Mesenchymal stem cell (in vitro differentiated cells and primary cell): ENCODE results near the gene TRPC4AP.

Source experiments
- DNase-seq: peaks from one replicate; pipeline ENCODE4 v3.0.0-alpha.2; 2013
- H2AFZ ChIP-seq: one replicate; pipeline ENCODE4 v1.6.1; 2013; ENCODE audit warnings: low read depth, mild to moderate bottlenecking, control low read depth, inconsistent platforms, low read length, moderate library complexity
- H2AK5ac ChIP-seq: 2 replicates; pipeline ENCODE4 v1.6.1; 2013; ENCODE audit warnings: low read length, moderate library complexity, mild to moderate bottlenecking, inconsistent platforms; ENCODE audit not compliant: severe bottlenecking
- H2BK120ac ChIP-seq: one replicate; pipeline ENCODE4 v1.6.1; 2013; ENCODE audit warnings: low read depth, mild to moderate bottlenecking, inconsistent platforms, low read length, moderate library complexity
- H2BK12ac ChIP-seq, 2 experiments: one replicate each; pipeline ENCODE4 v1.6.1; 2013; ENCODE audit warnings: inconsistent platforms in 2 of 2, low read length in 2 of 2, mild to moderate bottlenecking in 2 of 2, moderate library complexity in 2 of 2, control low read depth in 1 of 2
- H2BK15ac ChIP-seq: one replicate; pipeline ENCODE4 v1.6.1; 2013; ENCODE audit warnings: mild to moderate bottlenecking, low read depth, inconsistent platforms; ENCODE audit not compliant: poor library complexity, severe bottlenecking
- H2BK5ac ChIP-seq: 2 replicates; pipeline ENCODE4 v1.6.1; 2013; ENCODE audit warnings: low read depth, mild to moderate bottlenecking, low read length, control low read depth, inconsistent platforms; ENCODE audit not compliant: poor library complexity, severe bottlenecking
- H3K14ac ChIP-seq, 2 experiments: one replicate each; pipeline ENCODE4 v1.6.1; 2013; ENCODE audit warnings: inconsistent platforms in 2 of 2, low read length in 2 of 2, control low read depth in 1 of 2, mild to moderate bottlenecking in 1 of 2, moderate library complexity in 1 of 2
- H3K18ac ChIP-seq, 2 experiments: one replicate each; pipeline ENCODE4 v1.6.1; 2013; ENCODE audit warnings: inconsistent platforms in 2 of 2, low read length in 2 of 2, control low read depth in 1 of 2, low read depth in 1 of 2, mild to moderate bottlenecking in 1 of 2
- H3K23ac ChIP-seq, 2 experiments: one replicate each; pipeline ENCODE4 v1.6.1; 2013; ENCODE audit warnings: inconsistent platforms in 2 of 2, low read length in 2 of 2, mild to moderate bottlenecking in 2 of 2, moderate library complexity in 2 of 2, control low read depth in 1 of 2
- H3K27ac ChIP-seq: 2 replicates; pipeline ENCODE4 v1.5.1; 2013; ENCODE audit warnings: mild to moderate bottlenecking, moderate library complexity, low read length, control low read depth, inconsistent platforms; ENCODE audit not compliant: poor library complexity, severe bottlenecking
- H3K27me3 ChIP-seq, 2 experiments: 2 replicates each; pipeline versions ENCODE4 v1.6.1 to v1.7.0; 2013; ENCODE audit warnings: low read length in 2 of 2, mild to moderate bottlenecking in 2 of 2, moderate library complexity in 2 of 2, control low read depth in 1 of 2, inconsistent platforms in 1 of 2; ENCODE audit not compliant: control insufficient read depth in 1 of 2, insufficient read depth in 1 of 2
- H3K36me3 ChIP-seq, 2 experiments: 2 replicates each; pipeline versions ENCODE4 v1.6.1 to v1.7.0; 2013; ENCODE audit warnings: low read length in 2 of 2, control low read depth in 1 of 2, inconsistent platforms in 1 of 2, low read depth in 1 of 2, mild to moderate bottlenecking in 1 of 2; ENCODE audit not compliant: insufficient read depth in 2 of 2, control insufficient read depth in 1 of 2
- H3K4ac ChIP-seq, 2 experiments: one replicate each; pipeline ENCODE4 v1.6.1; 2013; ENCODE audit warnings: inconsistent platforms in 2 of 2, low read length in 2 of 2, mild to moderate bottlenecking in 2 of 2, moderate library complexity in 2 of 2, control low read depth in 1 of 2, low read depth in 1 of 2
- H3K4me1 ChIP-seq: 2 replicates; pipeline ENCODE4 v1.6.1; 2013; ENCODE audit warnings: low read depth, low read length, control low read depth; ENCODE audit not compliant: control insufficient read depth, insufficient read depth
- H3K4me2 ChIP-seq: 2 replicates; pipeline ENCODE4 v1.6.1; 2013; ENCODE audit warnings: low read length, mild to moderate bottlenecking, inconsistent platforms; ENCODE audit not compliant: poor library complexity, severe bottlenecking
- H3K4me3 ChIP-seq, 2 experiments: 2 replicates each; pipeline versions ENCODE4 v1.5.1 to v1.7.0; 2013; ENCODE audit warnings: low read length in 2 of 2, mild to moderate bottlenecking in 2 of 2, control low read depth in 1 of 2, low read depth in 1 of 2; ENCODE audit not compliant: insufficient read depth in 1 of 2
- H3K79me1 ChIP-seq: replicated peaks from 2 replicates; pipeline ENCODE4 v1.6.1; 2013; ENCODE audit warnings: mild to moderate bottlenecking, control low read depth, low read length, inconsistent platforms; ENCODE audit not compliant: poor library complexity, severe bottlenecking
- H3K9ac ChIP-seq: 2 replicates; pipeline ENCODE4 v1.7.0; 2013; ENCODE audit warnings: mild to moderate bottlenecking, low read length, moderate library complexity
- H3K9me3 ChIP-seq: 2 replicates; pipeline ENCODE4 v1.7.0; 2013; ENCODE audit warnings: mild to moderate bottlenecking, low read length; ENCODE audit not compliant: control insufficient read depth
- H4K8ac ChIP-seq: one replicate; pipeline ENCODE4 v1.6.1; 2013; ENCODE audit warnings: inconsistent platforms, mild to moderate bottlenecking, low read length, moderate library complexity
- H4K91ac ChIP-seq: one replicate; pipeline ENCODE4 v1.6.1; 2013; ENCODE audit warnings: mild to moderate bottlenecking, low read length, inconsistent platforms
- WGBS: methylation state at CpG from one replicate; pipeline ENCODE4 v1.1.7; 2013; ENCODE audit warnings: mixed read lengths; 5-methylcytosine and 5-hydroxymethylcytosine counted together

The TRPC4AP gene

GRCh38 chr20:35040646-35041045 lies 52.0 kb downstream of the TRPC4AP start:
- 82% methylated on average over 4 of the region's 6 CpGs for WGBS
- Histone ChIP-seq H2BK120ac (no peak overlapping the region), H2BK15ac (peak overlapping the region; percentile 52), H3K4me3 (no peak overlapping the region), H2BK12ac (no peak overlapping the region), H3K18ac (no peak overlapping the region), H3K4me1 (no peaks in the 10 kb centered on the region), H2BK5ac (no peak overlapping the region), H3K27ac (no peak overlapping the region), H2AK5ac (no peak overlapping the region), H3K4me2 (no peak overlapping the region), H3K23ac (no peak overlapping the region), H3K27me3 (no peaks in the 10 kb centered on the region), H3K14ac (no peak overlapping the region), H3K9ac (no peak overlapping the region), H3K9me3 (no peaks in the 10 kb centered on the region), H4K91ac (no peak overlapping the region), H4K8ac (no peak overlapping the region), H3K79me1 (peaks cover 30% of the 10 kb centered on the region), H3K4ac (no peak overlapping the region), H2AFZ (no peak overlapping the region), H3K36me3 (peaks cover 30 to 83% of the 10 kb centered on the region in 2 experiments)
- no peak for DNase-seq

- Histone ChIP-seq H3K4ac (no peak overlapping the region), H3K27me3 (no peaks in the 10 kb centered on the region), H3K36me3 (peaks cover 27 to 85% of the 10 kb centered on the region in 2 experiments), H3K18ac (no peak overlapping the region), H4K8ac (no peak overlapping the region), H2BK15ac (no peak overlapping the region), H2BK5ac (no peak overlapping the region), H2BK12ac (no peak overlapping the region), H2AK5ac (no peak overlapping the region), H3K4me3 (no peak overlapping the region), H3K4me2 (no peak overlapping the region), H4K91ac (no peak overlapping the region), H3K23ac (no peak overlapping the region), H2AFZ (no peak overlapping the region), H3K9me3 (no peaks in the 10 kb centered on the region), H3K14ac (no peak overlapping the region), H3K9ac (no peak overlapping the region), H3K4me1 (no peaks in the 10 kb centered on the region), H3K27ac (no peak overlapping the region), H3K79me1 (peaks cover 30% of the 10 kb centered on the region), H2BK120ac (no peak overlapping the region)
- WGBS = 96% methylated on average over 8 of the region's 9 CpGs
- DNase-seq = no peak
Measured at GRCh38 chr20:35039846-35040489, 52.6 kb downstream of the TRPC4AP start.

GRCh38 chr20:35039146-35039545 lies 53.5 kb downstream of the TRPC4AP start:
- H4K8ac ChIP-seq = no peak overlapping the region
- no peak overlapping the region for H3K14ac ChIP-seq
- no peaks in the 10 kb centered on the region for H3K9me3 ChIP-seq
- H4K91ac ChIP-seq = no peak overlapping the region
- no peak overlapping the region for H2BK15ac ChIP-seq
- no peak overlapping the region for H3K23ac ChIP-seq
- H3K27me3 ChIP-seq = no peaks in the 10 kb centered on the region
- no peak overlapping the region for H3K4ac ChIP-seq
- H2BK5ac ChIP-seq = no peak overlapping the region
- peaks cover 32 to 85% of the 10 kb centered on the region in 2 experiments for H3K36me3 ChIP-seq
- WGBS = 96% methylated on average over 1 of the region's 1 CpG
- H3K9ac ChIP-seq = no peak overlapping the region
- no peak overlapping the region for H3K18ac ChIP-seq
- no peak overlapping the region for H2AK5ac ChIP-seq
- H2BK12ac ChIP-seq = no peak overlapping the region
- H3K4me3 ChIP-seq = no peak overlapping the region
- no peaks in the 10 kb centered on the region for H3K4me1 ChIP-seq
- H2BK120ac ChIP-seq = no peak overlapping the region
- peaks cover 34% of the 10 kb centered on the region for H3K79me1 ChIP-seq
- peak overlapping the region; percentile 37 for H3K27ac ChIP-seq
- no peak for DNase-seq
- H3K4me2 ChIP-seq = no peak overlapping the region
- no peak overlapping the region for H2AFZ ChIP-seq

GRCh38 chr20:35034145-35034544 lies 58.5 kb downstream of the TRPC4AP start:
- peaks cover 21% of the 10 kb centered on the region for H3K79me1 ChIP-seq
- H3K4me3 ChIP-seq = no peak overlapping the region
- H3K4ac ChIP-seq = no peak overlapping the region
- WGBS = 100% methylated on average over 2 of the region's 4 CpGs
- H3K23ac ChIP-seq = no peak overlapping the region
- H2AFZ ChIP-seq = no peak overlapping the region
- no peak overlapping the region for H2AK5ac ChIP-seq
- no peak overlapping the region for H4K91ac ChIP-seq
- no peaks in the 10 kb centered on the region for H3K27me3 ChIP-seq
- H2BK15ac ChIP-seq = no peak overlapping the region
- no peaks in the 10 kb centered on the region for H3K4me1 ChIP-seq
- H3K27ac ChIP-seq = no peak overlapping the region
- H2BK12ac ChIP-seq = no peak overlapping the region
- no peaks in the 10 kb centered on the region for H3K9me3 ChIP-seq
- H2BK120ac ChIP-seq = no peak overlapping the region
- no peak overlapping the region for H3K14ac ChIP-seq
- H4K8ac ChIP-seq = no peak overlapping the region
- no peak overlapping the region for H2BK5ac ChIP-seq
- no peak for DNase-seq
- H3K9ac ChIP-seq = no peak overlapping the region
- H3K4me2 ChIP-seq = no peak overlapping the region
- H3K18ac ChIP-seq = no peak overlapping the region
- H3K36me3 ChIP-seq = peaks cover 35 to 79% of the 10 kb centered on the region in 2 experiments
